Pancreas (tissue), 10 donors: ENCODE data around the gene NDUFV3. TPM values are rescaled to one million over a fixed set of nuclear protein-coding genes. Genes with fewer than 3 reads are reported as not detected.

ENCODE experiments used
- ATAC-seq, 4 donors: fragments of 200-7000 bp; cut with Tn5 transposase; one replicate each; pipeline versions ENCODE4 v1.8.0 to v1.9.1; 2020; ENCODE audit warnings: mild to moderate bottlenecking in 4 of 4, moderate library complexity in 4 of 4
- DNase-seq, 6 donors: peaks; one replicate each; pipeline ENCODE4 v3.0.0-alpha.2; 2020
- FAIRE-seq: peaks from 2 replicates; lab custom pipeline; 2012; peaks lifted over from hg19 to GRCh38; lab: Jason Lieb, UNC
- H3K27ac ChIP-seq, 4 donors: fragments of 200-600 bp; sonication (generic); 1 replicate in 3 of 4; 2 replicates in 1 of 4; pipeline versions ENCODE4 v1.5.0 to v1.8.0; 2020
- H3K27me3 ChIP-seq, 4 donors: fragments of 200-600 bp; one replicate each; pipeline ENCODE4 v1.8.0; 2021
- H3K36me3 ChIP-seq, 3 donors: fragments of 200-600 bp; sonication (generic) in 1 of 3; one replicate each; pipeline versions ENCODE4 v1.5.0 to v1.8.0; 2020 to 2021
- H3K4me1 ChIP-seq, 3 donors: fragments of 200-600 bp; one replicate each; pipeline ENCODE4 v1.8.0; 2021
- H3K4me3 ChIP-seq, 4 donors: fragments of 200-600 bp; sonication (generic) in 2 of 4; one replicate each; pipeline versions ENCODE4 v1.5.0 to v1.8.0; 2020 to 2021
- H3K9me3 ChIP-seq, 4 donors: fragments of 200-600 bp; one replicate each; pipeline ENCODE4 v1.8.0; 2021
- CTCF ChIP-seq, 4 donors: fragments of 200-600 bp; sonication (generic) in 3 of 4; IDR thresholded peaks; one replicate each; pipeline versions ENCODE4 v1.5.0 to v1.8.0; 2021; ENCODE audit warnings: antibody characterized with exemption in 4 of 4
- WGBS, 2 donors: extraction: QIAGEN DNeasy Blood & Tissue Kit; methylation state at CpG; one replicate each; pipeline ENCODE4 v1.1.7; 2013; 5-methylcytosine and 5-hydroxymethylcytosine counted together
- intact Hi-C, 3 donors: fragments of 100-400 bp; cut with DNase I; formaldehyde crosslinking; loops; one replicate each; pipeline versions ENCODE4 v1.11.1 to v1.14.2; 2022
- polyA plus RNA-seq, 2 donors: library from polyadenylated mRNA; stranded (reverse); fragments of 200-250 nt; gene quantifications; one replicate each; pipeline ENCODE4 v1.2.3, GENCODE V29; 2013
- total RNA-seq, 6 donors: library from RNA; stranded (reverse); fragmentation: NEBNext Ultra II Directional in 4 of 6; extraction: Animal tissue kit (Norgen Biotek cat#: 25700) in 4 of 6; gene quantifications; one replicate each; pipeline versions ENCODE4 v1.2.1 to v1.2.4, GENCODE V29; 2021 to 2023
- donor health status: healthy with polysubstance abuse.
- donor health status: DM: no; HTN: no; CAD: no; lungs with moderate emphysema.
- donor health status: DM: no; HTN: no; CAD: no.
- donor health status: control.
- donor health status: control.
- donor health status: Bipolar disorder and iron deficiency.
- donor health status: DM: yes; HTN: yes; CAD: no.
- donor health status: DM: no; HTN: no; CAD: no.
- donor health status: DM: no; HTN: no; CAD: no.
- donor health status: DM: yes; HTN: yes; CAD: no.

The NDUFV3 gene
- total and polyA plus RNA-seq, 8 donors, result 16.6 to 30.1 (median 20.8) TPM

GRCh38 chr21:42913476-42913875, 20.4 kb downstream of the NDUFV3 start:
- DNase-seq, result no peak
- Histone ChIP-seq H3K4me3 (no peak overlapping the region), H3K4me1 (no peaks in the 10 kb centered on the region), H3K9me3 (no peaks in the 10 kb centered on the region), H3K27ac (no peak overlapping the region), H3K27me3 (no peaks in the 10 kb centered on the region), H3K36me3 (peaks cover 0 to 17% (median 9%) of the 10 kb centered on the region in 3 donors)
- no peak for FAIRE-seq
- intact Hi-C loops, result no loop called here
- WGBS, 2 donors, result 85 to 88% methylated on average over 7 of the region's 7 CpGs
- no peak for ATAC-seq
- TF ChIP-seq CTCF (IDR thresholded peaks at IDR 0.05), result no peak

- Histone ChIP-seq H3K27me3 (no peaks in the 10 kb centered on the region), H3K9me3 (no peaks in the 10 kb centered on the region), H3K4me1 (no peaks in the 10 kb centered on the region), H3K4me3 (no peak overlapping the region), H3K36me3 (no peaks in the 10 kb centered on the region), H3K27ac (no peak overlapping the region)
- ATAC-seq, result no peak
- FAIRE-seq, result no peak
- WGBS, 2 donors, result 93 to 96% methylated on average over 6 of the region's 6 CpGs
- intact Hi-C loops, result no loop called here
- no peak for DNase-seq
- no peak for TF ChIP-seq CTCF (IDR thresholded peaks at IDR 0.05)
Observed at GRCh38 chr21:42918291-42918690, 25.2 kb downstream of the NDUFV3 start.

- no peaks in the 10 kb centered on the region for H3K36me3 ChIP-seq
- 75 to 79% methylated on average over 4 of the region's 4 CpGs for WGBS, 2 donors
- FAIRE-seq (no peak), ATAC-seq (no peak), DNase-seq (no peak)
- TF ChIP-seq CTCF (IDR thresholded peaks at IDR 0.05), result no peak
- no peak overlapping the region for H3K27ac ChIP-seq
- H3K4me3 ChIP-seq, result no peak overlapping the region
- no peaks in the 10 kb centered on the region for H3K9me3 ChIP-seq
- intact Hi-C loops, result no loop called here
- no peaks in the 10 kb centered on the region for H3K27me3 ChIP-seq
- peaks cover 0 to 4% (median 0%) of the 10 kb centered on the region in 3 donors for H3K4me1 ChIP-seq
Observed at GRCh38 chr21:42921927-42922326, 28.8 kb downstream of the NDUFV3 start.

GRCh38 chr21:42922918-42923317, 29.8 kb downstream of the NDUFV3 start:
- H3K9me3 ChIP-seq, result no peaks in the 10 kb centered on the region
- H3K4me1 ChIP-seq, result peaks cover 0 to 4% (median 0%) of the 10 kb centered on the region in 3 donors
- TF ChIP-seq CTCF (IDR thresholded peaks at IDR 0.05), result no peak
- intact Hi-C loops, result no loop called here
- no peak for FAIRE-seq
- no peaks in the 10 kb centered on the region for H3K36me3 ChIP-seq
- no peak for ATAC-seq
- no peak overlapping the region for H3K27ac ChIP-seq
- 72 to 84% methylated on average over 18 of the region's 18 CpGs for WGBS, 2 donors
- no peak overlapping the region for H3K4me3 ChIP-seq
- peak in 1 of 6 donors; percentile 42 for DNase-seq
- H3K27me3 ChIP-seq, result no peaks in the 10 kb centered on the region

- Histone ChIP-seq H3K4me3 (no peak overlapping the region), H3K36me3 (no peaks in the 10 kb centered on the region), H3K9me3 (no peaks in the 10 kb centered on the region), H3K27ac (no peak overlapping the region), H3K27me3 (no peaks in the 10 kb centered on the region), H3K4me1 (peaks cover 0 to 4% (median 0%) of the 10 kb centered on the region in 3 donors)
- TF ChIP-seq CTCF (IDR thresholded peaks at IDR 0.05), result peak; percentile 51 to 66 (median 60)
- peak; percentile 43 for FAIRE-seq
- peak in 5 of 6 donors; percentile 58 to 82 (median 74) for DNase-seq
- peak; percentile 93 to 99 (median 96) for ATAC-seq
- 19 to 20% methylated on average over 18 of the region's 18 CpGs for WGBS, 2 donors
- intact Hi-C loops, result no loop called here
Observed at GRCh38 chr21:42923553-42924432, 30.7 kb downstream of the NDUFV3 start.
